HG03095 (cell line): ENCODE data around the gene SVOPL.

Experiments used
- ATAC-seq: cut with Tn5 transposase; IDR thresholded peaks from one replicate; pipeline ENCODE4 v1.9.1; 2021; ENCODE audit warnings: moderate library complexity; ENCODE audit not compliant: unreplicated experiment

SVOPL gene

GRCh38 chr7:138662076-138662990 is 38.8 kb downstream of the SVOPL start:
- ATAC-seq: no peak

DNA sequence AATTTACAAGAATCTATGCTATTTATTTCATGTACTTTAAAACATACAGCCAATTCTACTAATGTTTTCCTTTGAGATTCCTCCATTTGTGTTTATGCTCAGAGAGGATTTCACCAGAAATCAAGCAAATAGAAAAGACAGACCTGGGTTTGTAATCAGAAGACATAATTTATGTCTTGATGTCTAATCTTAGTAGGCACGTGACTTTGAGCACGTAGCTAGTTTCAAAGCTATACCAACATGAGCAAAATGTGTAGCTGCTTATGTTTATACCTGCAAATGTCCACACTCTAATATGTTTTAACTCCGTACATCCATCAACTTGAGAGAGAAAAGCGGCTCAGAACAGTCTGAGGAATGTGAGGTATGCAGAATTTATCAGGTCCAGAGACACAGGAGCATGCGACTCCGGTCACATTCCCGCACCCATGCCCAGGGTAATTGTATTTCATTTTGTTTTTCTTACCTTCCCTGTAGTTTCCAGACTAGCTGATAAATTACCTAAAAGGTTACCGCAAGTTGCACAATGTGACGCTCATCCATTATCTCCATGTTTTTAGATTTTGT is 40.0 kb downstream of the SVOPL start:
- ATAC-seq: no peak

DNA sequence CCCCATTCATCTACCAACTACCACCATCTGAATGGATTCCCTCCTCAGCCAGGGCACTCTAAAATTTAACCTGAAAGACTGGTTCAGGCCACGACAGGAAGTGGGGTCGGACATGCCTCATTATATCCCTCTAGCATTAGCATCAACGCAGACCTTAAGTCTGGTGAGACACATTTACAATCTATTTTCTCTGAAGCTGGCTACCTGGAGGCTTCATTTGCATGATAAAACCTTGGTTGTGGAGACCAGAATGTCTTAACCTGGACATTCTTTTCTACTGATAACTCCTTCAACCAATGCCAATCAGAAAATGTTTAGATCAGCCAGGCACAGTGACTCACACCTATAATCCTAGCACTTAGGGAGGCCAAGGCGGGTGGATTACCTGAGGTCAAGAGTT is 42.3 kb downstream of the SVOPL start:
- ATAC-seq: no peak

GRCh38 chr7:138657854-138658386 is 43.2 kb downstream of the SVOPL start:
- ATAC-seq: no peak

DNA sequence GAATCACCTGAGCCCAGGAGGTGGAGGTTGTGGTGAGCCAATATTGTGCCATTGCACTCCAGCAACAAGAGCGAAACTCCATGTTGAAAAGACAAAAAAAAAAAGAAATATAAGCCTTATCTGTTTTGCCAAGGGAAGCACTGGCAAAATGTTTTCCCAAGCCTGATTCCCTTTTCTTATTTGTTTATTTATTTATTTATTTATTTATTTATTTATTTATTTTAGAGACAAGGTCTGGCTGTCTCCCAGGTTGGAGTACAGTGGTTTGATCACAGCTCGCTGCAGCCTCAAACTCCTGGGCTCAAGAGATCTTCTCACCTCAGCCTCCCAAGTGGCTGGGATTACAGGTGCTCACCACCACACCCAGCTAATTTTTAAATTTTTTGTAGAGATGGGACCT is 44.2 kb downstream of the SVOPL start:
- no peak for ATAC-seq

DNA sequence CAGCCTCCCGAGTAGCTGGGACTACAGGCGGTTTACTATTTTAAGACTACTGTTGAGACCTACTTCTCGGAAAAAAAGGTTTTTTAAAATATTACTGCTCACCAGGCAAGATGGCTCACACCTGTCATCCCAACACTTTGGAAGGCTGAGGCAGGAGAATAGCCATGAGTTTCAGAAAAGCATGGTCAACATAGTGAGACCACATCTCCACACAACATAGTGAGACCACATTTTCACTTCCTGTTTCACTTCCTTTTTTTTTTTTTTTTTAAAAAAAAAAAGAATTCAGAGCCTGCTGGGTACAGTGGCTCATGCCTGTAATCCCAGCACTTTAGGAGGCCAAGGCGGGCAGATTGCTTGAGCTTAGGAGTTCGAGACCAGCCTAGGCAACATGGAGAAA is 46.5 kb downstream of the SVOPL start:
- no peak for ATAC-seq

DNA sequence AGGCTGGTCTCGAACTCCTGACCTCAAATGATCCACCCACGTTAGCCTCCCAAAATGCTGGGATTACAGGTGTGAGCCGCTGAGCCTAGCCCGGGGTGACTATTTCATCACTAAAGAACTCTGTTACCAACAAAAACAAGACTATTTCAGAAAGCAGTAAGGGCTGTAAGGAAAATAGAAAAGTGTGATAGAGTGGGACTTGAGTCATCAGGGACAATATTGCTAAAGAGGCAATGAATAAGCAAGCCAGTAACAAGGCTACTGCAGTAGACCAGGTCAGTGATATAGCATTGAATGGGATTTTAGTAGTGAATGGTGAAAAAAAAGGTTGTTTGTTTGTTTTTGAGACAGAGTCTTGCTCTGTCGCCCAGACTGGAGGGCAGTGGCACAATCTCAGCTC is 51.7 kb downstream of the SVOPL start:
- no peak for ATAC-seq

DNA sequence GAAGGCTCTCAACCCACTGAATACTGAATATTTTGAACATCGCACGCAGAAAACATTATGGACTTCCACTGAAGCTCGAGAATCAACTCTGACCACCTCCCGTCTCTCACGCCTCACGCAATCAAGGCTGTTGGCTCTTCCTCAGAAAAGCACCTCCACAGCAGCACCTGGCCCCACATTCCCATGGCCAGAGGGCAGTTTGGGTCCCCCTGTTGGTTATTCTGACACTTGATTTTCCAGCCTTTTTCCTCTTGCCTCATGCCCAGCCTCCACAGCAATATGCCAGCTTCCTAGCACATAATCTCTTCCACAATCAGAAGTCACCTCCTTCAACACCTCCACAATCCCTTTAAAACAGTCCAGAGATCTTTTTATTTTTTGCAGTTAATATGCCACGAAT is 55.9 kb downstream of the SVOPL start:
- ATAC-seq: no peak

DNA sequence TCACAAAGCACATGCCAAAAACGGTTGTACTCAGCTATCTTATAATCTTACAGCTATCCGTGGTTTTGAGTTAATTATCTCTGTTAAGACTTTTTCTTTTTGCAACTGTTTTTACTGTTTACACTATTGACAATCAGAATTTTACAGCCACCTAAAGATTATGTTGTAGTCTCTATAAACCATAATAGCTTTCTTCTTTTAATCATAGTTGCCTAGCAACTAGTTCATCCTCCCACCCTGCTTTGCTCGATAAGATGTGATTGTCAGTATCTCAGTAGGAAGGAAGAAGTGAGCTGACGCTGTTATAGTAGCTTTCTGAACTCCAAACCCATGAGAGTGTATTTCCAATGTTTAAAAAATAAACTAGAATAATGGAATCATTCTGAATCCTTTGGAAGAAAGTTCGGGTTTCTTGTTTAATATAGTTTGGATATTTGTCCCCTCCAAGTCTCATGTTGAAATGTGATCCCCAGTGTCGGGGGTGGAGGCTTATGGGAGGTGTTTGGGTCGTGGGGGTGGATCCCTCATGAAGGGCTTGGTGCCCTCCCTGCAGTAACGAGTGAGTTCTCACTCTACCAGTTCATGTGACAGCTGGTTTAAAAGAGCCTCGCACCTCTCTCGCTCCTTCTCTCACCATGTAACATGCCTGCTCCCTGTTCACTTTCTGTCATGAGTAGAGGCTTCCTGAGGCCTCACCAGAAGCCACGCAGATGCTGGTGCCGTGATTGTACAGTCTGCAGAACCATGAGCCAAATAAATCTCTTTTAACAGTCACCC is 68.1 kb downstream of the SVOPL start:
- ATAC-seq: no peak

DNA sequence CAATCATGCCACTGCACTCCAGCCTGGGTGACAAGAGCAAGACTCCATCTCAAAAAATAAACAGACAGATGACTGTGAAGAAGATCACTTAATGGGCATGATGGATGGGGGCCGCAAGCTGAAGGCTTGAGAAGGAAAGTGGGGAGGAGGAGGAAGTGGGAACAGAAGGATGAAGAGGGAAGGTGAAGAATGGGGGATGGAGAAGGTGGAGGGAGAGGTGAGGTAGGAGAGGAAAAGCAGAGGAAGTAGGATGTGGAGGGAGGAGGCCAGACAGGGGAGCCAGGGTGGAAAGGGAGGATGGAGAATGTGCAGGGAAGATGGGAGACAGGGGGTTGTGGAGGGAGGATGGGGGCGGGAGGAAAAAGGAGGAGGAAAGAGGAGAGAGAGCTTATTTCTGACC is 68.8 kb downstream of the SVOPL start:
- no peak for ATAC-seq

DNA sequence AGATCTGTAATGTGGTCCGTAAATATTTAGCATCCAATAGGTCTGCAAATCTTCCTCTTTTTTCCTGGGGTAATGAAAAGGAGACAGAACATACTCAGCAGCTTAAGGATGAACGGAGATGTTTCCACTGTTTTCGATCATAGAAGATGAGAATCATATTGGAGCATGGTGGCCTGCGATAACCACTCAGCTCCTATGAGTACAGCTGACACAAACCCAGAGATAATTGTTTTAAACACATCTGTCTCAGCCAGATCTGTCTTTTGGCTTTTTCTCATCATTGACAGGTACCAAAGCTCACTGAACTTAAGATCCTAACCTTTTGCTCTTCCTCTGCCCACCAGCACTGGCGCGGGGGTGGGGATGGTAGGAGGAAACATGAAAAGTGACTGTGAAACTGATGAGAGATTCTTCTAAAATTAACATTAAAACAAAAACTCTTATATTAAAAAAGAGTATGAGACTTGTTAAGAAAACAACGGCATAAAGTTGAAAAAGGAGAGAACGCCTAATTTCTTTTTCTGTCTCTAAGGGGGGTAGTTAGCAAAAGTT is 71.0 kb downstream of the SVOPL start:
- ATAC-seq: no peak

DNA sequence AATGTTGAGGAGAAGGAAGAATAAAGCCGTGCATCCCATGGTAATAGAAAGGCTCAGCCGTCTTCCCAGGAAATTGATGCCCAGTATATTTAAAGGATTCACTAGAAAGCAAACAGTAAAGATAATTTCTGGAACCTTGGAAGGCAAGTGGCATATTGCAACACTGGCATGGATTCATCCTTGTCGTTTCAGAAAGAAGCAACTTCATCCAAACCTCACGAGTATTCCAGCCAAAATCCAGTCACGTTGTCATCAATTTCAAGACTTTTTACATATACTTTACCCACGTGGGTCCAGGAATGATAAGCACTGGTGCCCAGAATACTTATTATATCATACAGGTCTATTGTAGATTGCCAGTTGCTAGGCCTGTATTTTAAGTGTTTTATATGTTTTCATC is 73.8 kb downstream of the SVOPL start:
- no peak for ATAC-seq

GRCh38 chr7:138626846-138627245 is 74.3 kb downstream of the SVOPL start:
- no peak for ATAC-seq

- no peak for ATAC-seq
These were observed 75.3 kb downstream of the SVOPL start for GRCh38 chr7:138625849-138626230.

DNA sequence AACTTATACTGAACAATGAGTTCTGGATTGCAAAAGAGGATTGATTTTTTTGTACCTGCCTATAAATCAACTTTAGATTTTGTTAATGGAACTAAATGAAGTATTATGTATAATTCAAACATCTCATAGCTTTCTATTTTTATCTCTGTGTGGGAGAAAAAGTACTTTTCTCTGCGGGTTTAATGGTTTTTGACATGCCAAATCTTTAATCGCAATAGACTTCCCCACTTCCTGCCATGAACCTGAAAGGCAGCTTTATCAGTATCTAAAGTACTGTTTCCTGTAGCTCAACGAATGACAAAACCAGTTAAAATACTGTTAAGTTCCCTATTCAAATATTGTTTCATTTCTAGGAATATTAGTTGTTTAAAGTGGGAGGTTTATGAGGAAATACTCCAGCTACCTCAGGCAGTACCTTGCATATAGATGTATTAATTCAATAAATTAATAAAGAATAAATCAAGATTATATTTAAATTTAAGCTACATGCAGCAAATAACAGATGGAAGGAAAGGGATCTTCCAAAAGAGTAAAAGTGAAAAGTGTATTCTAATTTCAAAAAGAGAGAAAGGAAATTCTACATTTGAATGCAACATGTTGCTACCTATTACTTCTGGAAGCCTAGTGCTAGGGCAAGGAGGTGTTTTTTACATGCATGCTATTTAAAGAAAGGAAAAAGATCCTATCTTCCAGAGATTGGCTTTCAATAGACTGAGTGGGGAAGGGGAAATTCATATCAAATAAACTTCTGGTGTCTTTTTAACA is 75.9 kb downstream of the SVOPL start:
- no peak for ATAC-seq

- no peak for ATAC-seq
These were observed 78.3 kb downstream of the SVOPL start for GRCh38 chr7:138622841-138623240.

- ATAC-seq: no peak
These were observed 82.2 kb downstream of the SVOPL start for GRCh38 chr7:138618933-138619332.

- no peak for ATAC-seq
These were observed 82.7 kb downstream of the SVOPL start for GRCh38 chr7:138618506-138618905.

DNA sequence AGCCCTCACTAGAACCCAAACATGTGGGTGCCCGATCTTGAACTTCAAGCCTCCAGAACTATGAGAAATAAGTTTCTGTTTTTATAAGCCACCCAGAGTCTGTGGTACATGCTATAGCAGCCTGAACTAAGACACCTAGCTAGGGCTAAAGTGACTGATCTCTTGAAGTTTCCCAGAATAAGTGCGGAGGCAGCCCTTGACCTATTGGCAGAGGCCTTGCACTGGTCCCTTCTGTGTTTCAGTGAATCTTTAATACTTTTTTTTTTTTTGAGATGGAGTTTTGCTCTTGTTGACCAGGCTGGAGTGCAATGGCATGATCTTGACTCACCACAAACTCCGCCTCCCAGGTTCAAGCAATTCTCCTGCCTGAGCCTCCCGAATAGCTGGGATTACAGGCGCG is 85.1 kb downstream of the SVOPL start:
- ATAC-seq: no peak

GRCh38 chr7:138613630-138614029 is 87.5 kb downstream of the SVOPL start:
- no peak for ATAC-seq
